Liver (tissue), 9 donors: ENCODE results near the gene UGT1A5. TPM values are rescaled to one million over a fixed set of nuclear protein-coding genes. Genes with fewer than 3 reads are reported as not detected.
"Not testable (repeated sequence)": the region's sequence is repeated elsewhere in the genome, so short reads cannot be mapped to it uniquely, and the experiment has no call there.

Experiments used
- DNase-seq: peaks from one replicate; pipeline ENCODE4 v3.0.0-alpha.2; 2017; ENCODE audit warnings: low spot score
- H3K27ac ChIP-seq, 2 donors: one replicate each; pipeline ENCODE4 v1.7.0; 2013; ENCODE audit warnings: inconsistent platforms in 2 of 2, low read length in 2 of 2, control low read depth in 1 of 2, low read depth in 1 of 2, mild to moderate bottlenecking in 1 of 2
- H3K27me3 ChIP-seq, 4 donors: one replicate each; pipeline versions ENCODE4 v1.6.1 to v1.7.0; 2013; ENCODE audit warnings: low read length in 3 of 4, inconsistent platforms in 1 of 4, mild to moderate bottlenecking in 1 of 4, moderate library complexity in 1 of 4; ENCODE audit not compliant: control insufficient read depth in 4 of 4, insufficient read depth in 4 of 4
- H3K36me3 ChIP-seq, 4 donors: one replicate each; pipeline versions ENCODE4 v1.6.1 to v1.7.0; 2013; ENCODE audit warnings: low read length in 3 of 4, mild to moderate bottlenecking in 3 of 4, low read depth in 1 of 4, moderate library complexity in 1 of 4; ENCODE audit not compliant: control insufficient read depth in 4 of 4, insufficient read depth in 3 of 4
- H3K4me1 ChIP-seq, 4 donors: one replicate each; pipeline versions ENCODE4 v1.6.1 to v1.7.0; 2013; ENCODE audit warnings: low read length in 3 of 4, mild to moderate bottlenecking in 3 of 4, moderate library complexity in 1 of 4; ENCODE audit not compliant: control insufficient read depth in 4 of 4, insufficient read depth in 4 of 4
- H3K4me3 ChIP-seq, 3 donors: one replicate each; pipeline versions ENCODE4 v1.6.1 to v1.7.0; 2013; ENCODE audit warnings: low read length in 3 of 3, control low read depth in 1 of 3, low read depth in 1 of 3, mild to moderate bottlenecking in 1 of 3
- H3K9ac ChIP-seq, 2 donors: one replicate each; pipeline ENCODE4 v1.7.0; 2013; ENCODE audit warnings: low read length in 2 of 2, mild to moderate bottlenecking in 2 of 2, moderate library complexity in 2 of 2, control low read depth in 1 of 2, low read depth in 1 of 2
- H3K9me3 ChIP-seq, 4 donors: one replicate each; pipeline versions ENCODE4 v1.6.1 to v1.7.0; 2013; ENCODE audit warnings: low read length in 3 of 4; ENCODE audit not compliant: control insufficient read depth in 4 of 4
- ATF3 ChIP-seq: IDR thresholded peaks from 2 replicates; pipeline ENCODE4 v1.6.1; 2016; ENCODE audit warnings: antibody characterized with exemption
- EGR1 ChIP-seq, 2 donors: IDR thresholded peaks; 2 replicates each; pipeline ENCODE4 v1.6.1; 2016 to 2018; ENCODE audit warnings: antibody characterized with exemption in 2 of 2, low read depth in 2 of 2
- FOXA1 ChIP-seq: IDR thresholded peaks from 2 replicates; pipeline ENCODE4 v1.6.1; 2016; ENCODE audit warnings: antibody characterized with exemption
- FOXA2 ChIP-seq: IDR thresholded peaks from 2 replicates; pipeline ENCODE4 v1.6.1; 2016; ENCODE audit warnings: antibody characterized with exemption
- GABPA ChIP-seq, 2 donors: IDR thresholded peaks in 1 of 2; conservative IDR thresholded peaks in 1 of 2; 2 replicates each; pipeline ENCODE4 v1.6.1; 2016; ENCODE audit warnings: antibody characterized with exemption in 2 of 2, mild to moderate bottlenecking in 1 of 2, moderate library complexity in 1 of 2
- HNF4A ChIP-seq, 2 donors: conservative IDR thresholded peaks; 2 replicates each; pipeline ENCODE4 v1.6.1; 2016; ENCODE audit warnings: antibody characterized with exemption in 2 of 2, mild to moderate bottlenecking in 2 of 2
- HNF4G ChIP-seq: IDR thresholded peaks from 2 replicates; pipeline ENCODE4 v1.6.1; 2016; ENCODE audit warnings: antibody characterized with exemption
- JUND ChIP-seq, 2 donors: IDR thresholded peaks; 2 replicates each; pipeline ENCODE4 v1.6.1; 2016; ENCODE audit warnings: antibody characterized with exemption in 2 of 2
- MAX ChIP-seq: IDR thresholded peaks from 2 replicates; pipeline ENCODE4 v1.6.1; 2016; ENCODE audit warnings: antibody characterized with exemption
- NR2F2 ChIP-seq: IDR thresholded peaks from 2 replicates; pipeline ENCODE4 v1.6.1; 2016; ENCODE audit warnings: antibody characterized with exemption
- RAD21 ChIP-seq, 2 donors: IDR thresholded peaks; 2 replicates each; pipeline ENCODE4 v1.6.1; 2016; ENCODE audit warnings: antibody characterized with exemption in 2 of 2, mild to moderate bottlenecking in 2 of 2
- RXRA ChIP-seq, 2 donors: IDR thresholded peaks; 2 replicates each; pipeline ENCODE4 v1.6.1; 2017 to 2018; ENCODE audit warnings: antibody characterized with exemption in 2 of 2, mild to moderate bottlenecking in 1 of 2
- SP1 ChIP-seq: IDR thresholded peaks from 2 replicates; pipeline ENCODE4 v1.6.1; 2018; ENCODE audit warnings: antibody characterized with exemption, mild to moderate bottlenecking
- TAF1 ChIP-seq: conservative IDR thresholded peaks from 2 replicates; pipeline ENCODE4 v1.6.1; 2016; ENCODE audit warnings: antibody characterized with exemption, mild to moderate bottlenecking
- YY1 ChIP-seq: IDR thresholded peaks from 2 replicates; pipeline ENCODE4 v1.6.1; 2016; ENCODE audit warnings: antibody characterized with exemption, mild to moderate bottlenecking
- ZBTB33 ChIP-seq: IDR thresholded peaks from 2 replicates; pipeline ENCODE4 v1.6.1; 2016; ENCODE audit warnings: antibody characterized with exemption
- WGBS: extraction: QIAGEN DNeasy Blood & Tissue Kit; methylation state at CpG from one replicate; pipeline ENCODE4 v1.1.7; 2013; 5-methylcytosine and 5-hydroxymethylcytosine counted together
- polyA plus RNA-seq, 2 donors: library from polyadenylated mRNA; stranded (reverse) in 1 of 2; unstranded in 1 of 2; fragments of 200-250 nt in 1 of 2; fragments of >200 nt in 1 of 2; fragmentation: Nextera tagmentation in 1 of 2; extraction: Ambion mirVana in 1 of 2; gene quantifications; one replicate each; pipeline versions ENCODE4 v1.2.1 to v1.2.3, GENCODE V29; 2013 to 2015
- total RNA-seq, 2 donors: library from RNA; depleted of rRNA; stranded (reverse); fragments of >200 nt; gene quantifications; one replicate each; pipeline ENCODE4 v1.2.3, GENCODE V29; 2014
- TF ChIP-seq, protein P1 (sequence below): IDR thresholded peaks from 2 replicates; pipeline ENCODE4 v1.6.1; 2016; ENCODE audit warnings: antibody characterized with exemption, mild to moderate bottlenecking
- TF ChIP-seq, protein P2 (sequence below): fragments of 150-350 bp; IDR thresholded peaks from 2 replicates; pipeline ENCODE4 v1.5.1; 2017; ENCODE audit warnings: improper control_type of control experiment, low read depth, low read length; ENCODE audit not compliant: missing input control
- donor health status: healthy.
- donor health status: healthy.
- donor health status: healthy.
- donor health status: healthy.
- donor health status: healthy.

UGT1A5 gene
- total and polyA plus RNA-seq, 4 donors: 0.14 to 1.8 (median 1.6) TPM; not detected in 1

GRCh38 chr2:233745838-233746237, 33.1 kb downstream of the UGT1A5 start:
- not testable (repeated sequence) for H3K9me3 ChIP-seq, DNase-seq, H3K27me3 ChIP-seq, H3K36me3 ChIP-seq, H3K9ac ChIP-seq
- WGBS: 63% methylated on average over 2 of the region's 2 CpGs
- Histone ChIP-seq H3K27ac (peak overlapping the region; percentile 49 to 65), H3K4me3 (peak overlapping the region in 1 of 3 donors; percentile 22), H3K4me1 (peaks cover 12 to 65% (median 41%) of the 10 kb centered on the region in 4 donors)
- TF ChIP-seq, protein P1, sequence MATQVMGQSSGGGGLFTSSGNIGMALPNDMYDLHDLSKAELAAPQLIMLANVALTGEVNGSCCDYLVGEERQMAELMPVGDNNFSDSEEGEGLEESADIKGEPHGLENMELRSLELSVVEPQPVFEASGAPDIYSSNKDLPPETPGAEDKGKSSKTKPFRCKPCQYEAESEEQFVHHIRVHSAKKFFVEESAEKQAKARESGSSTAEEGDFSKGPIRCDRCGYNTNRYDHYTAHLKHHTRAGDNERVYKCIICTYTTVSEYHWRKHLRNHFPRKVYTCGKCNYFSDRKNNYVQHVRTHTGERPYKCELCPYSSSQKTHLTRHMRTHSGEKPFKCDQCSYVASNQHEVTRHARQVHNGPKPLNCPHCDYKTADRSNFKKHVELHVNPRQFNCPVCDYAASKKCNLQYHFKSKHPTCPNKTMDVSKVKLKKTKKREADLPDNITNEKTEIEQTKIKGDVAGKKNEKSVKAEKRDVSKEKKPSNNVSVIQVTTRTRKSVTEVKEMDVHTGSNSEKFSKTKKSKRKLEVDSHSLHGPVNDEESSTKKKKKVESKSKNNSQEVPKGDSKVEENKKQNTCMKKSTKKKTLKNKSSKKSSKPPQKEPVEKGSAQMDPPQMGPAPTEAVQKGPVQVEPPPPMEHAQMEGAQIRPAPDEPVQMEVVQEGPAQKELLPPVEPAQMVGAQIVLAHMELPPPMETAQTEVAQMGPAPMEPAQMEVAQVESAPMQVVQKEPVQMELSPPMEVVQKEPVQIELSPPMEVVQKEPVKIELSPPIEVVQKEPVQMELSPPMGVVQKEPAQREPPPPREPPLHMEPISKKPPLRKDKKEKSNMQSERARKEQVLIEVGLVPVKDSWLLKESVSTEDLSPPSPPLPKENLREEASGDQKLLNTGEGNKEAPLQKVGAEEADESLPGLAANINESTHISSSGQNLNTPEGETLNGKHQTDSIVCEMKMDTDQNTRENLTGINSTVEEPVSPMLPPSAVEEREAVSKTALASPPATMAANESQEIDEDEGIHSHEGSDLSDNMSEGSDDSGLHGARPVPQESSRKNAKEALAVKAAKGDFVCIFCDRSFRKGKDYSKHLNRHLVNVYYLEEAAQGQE: peak; percentile 0

- no peak for DNase-seq
- Histone ChIP-seq H3K4me1 (peaks cover 12 to 68% (median 44%) of the 10 kb centered on the region in 4 donors), H3K27ac (peak overlapping the region; percentile 57 to 65), H3K4me3 (peak overlapping the region in 1 of 3 donors; percentile 23), H3K36me3 (peaks cover 0 to 4% (median 2%) of the 10 kb centered on the region in 4 donors), H3K9me3 (no peaks in the 10 kb centered on the region), H3K9ac (no peak overlapping the region), H3K27me3 (no peaks in the 10 kb centered on the region)
- TF ChIP-seq JUND (IDR thresholded peaks at IDR 0.05) (peak in 1 of 2 donors; percentile 58), TAF1 (no peak), NR2F2 (no peak), GABPA (IDR thresholded peaks at IDR 0.05 in 1 of 2, conservative IDR thresholded peaks at IDR 0.05 in 1 of 2) (no peak), ZBTB33 (peak; percentile 16), YY1 (peak; percentile 75), ATF3 (no peak), RXRA (IDR thresholded peaks at IDR 0.05) (peak; percentile 90 to 97), SP1 (no peak), RAD21 (IDR thresholded peaks at IDR 0.05) (peak; percentile 4 to 10), HNF4G (peak; percentile 21), FOXA2 (peak; percentile 13), MAX (peak; percentile 33), FOXA1 (no peak), HNF4A (conservative IDR thresholded peaks at IDR 0.05) (peak; percentile 34 to 69), EGR1 (IDR thresholded peaks at IDR 0.05; ENCODE audit: low read depth in 2 of 2) (peak in 1 of 2 donors; percentile 23)
- TF ChIP-seq, protein P2, sequence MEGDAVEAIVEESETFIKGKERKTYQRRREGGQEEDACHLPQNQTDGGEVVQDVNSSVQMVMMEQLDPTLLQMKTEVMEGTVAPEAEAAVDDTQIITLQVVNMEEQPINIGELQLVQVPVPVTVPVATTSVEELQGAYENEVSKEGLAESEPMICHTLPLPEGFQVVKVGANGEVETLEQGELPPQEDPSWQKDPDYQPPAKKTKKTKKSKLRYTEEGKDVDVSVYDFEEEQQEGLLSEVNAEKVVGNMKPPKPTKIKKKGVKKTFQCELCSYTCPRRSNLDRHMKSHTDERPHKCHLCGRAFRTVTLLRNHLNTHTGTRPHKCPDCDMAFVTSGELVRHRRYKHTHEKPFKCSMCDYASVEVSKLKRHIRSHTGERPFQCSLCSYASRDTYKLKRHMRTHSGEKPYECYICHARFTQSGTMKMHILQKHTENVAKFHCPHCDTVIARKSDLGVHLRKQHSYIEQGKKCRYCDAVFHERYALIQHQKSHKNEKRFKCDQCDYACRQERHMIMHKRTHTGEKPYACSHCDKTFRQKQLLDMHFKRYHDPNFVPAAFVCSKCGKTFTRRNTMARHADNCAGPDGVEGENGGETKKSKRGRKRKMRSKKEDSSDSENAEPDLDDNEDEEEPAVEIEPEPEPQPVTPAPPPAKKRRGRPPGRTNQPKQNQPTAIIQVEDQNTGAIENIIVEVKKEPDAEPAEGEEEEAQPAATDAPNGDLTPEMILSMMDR: no peak
- TF ChIP-seq, protein P1: no peak
- 44% methylated on average over 10 of the region's 10 CpGs for WGBS
Observed at GRCh38 chr2:233746475-233747282, 34.0 kb downstream of the UGT1A5 start.
